ENCODE data around the gene OVCA2.

Gene OVCA2

DNA sequence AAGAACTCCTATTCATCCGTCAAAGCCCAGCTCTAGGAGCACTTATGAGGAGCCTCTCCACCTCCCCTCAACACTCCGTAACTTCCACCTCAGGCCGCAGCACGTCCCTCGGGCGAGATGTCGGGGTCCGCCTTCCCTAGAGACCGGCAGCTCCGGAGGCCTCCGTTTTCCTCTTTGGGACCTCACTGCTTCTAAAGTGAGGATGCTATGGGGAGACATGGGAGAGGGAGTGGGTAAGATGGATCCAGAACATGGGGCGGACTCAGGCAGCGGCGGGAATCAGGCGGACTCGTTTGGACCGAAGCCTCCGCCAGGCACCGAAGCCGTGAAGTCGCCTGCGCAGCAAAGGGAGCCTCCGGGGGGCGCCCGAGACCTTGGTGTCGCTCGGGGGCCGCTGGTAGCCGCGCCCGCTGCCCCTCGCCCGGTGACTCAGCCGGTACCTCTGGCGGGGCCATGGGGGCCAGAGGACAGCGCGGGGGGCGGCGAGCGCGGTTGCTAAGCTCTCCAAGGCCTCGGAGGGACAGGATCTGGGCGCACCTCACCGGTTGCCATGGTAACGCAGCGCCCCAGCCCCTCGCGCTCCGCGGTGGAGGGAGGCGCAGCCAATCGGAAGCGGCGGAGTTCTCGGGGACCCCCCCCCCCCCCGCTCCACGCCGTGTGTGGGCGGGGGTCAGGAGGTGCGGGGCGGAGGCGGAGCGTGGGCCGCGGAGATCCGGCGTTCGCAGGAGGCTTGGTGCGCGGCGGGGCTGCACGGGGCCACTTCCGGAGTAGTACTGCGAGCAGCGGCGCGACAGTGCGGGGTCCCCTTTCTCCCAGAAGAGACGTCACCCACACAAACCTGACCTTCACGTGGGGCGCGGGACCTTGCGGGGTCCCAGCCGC, 11.8 kb downstream of the OVCA2 start:
- Histone ChIP-seq H2AFZ (ENCODE audit: low read depth) (peak overlapping the region; percentile 49), H4K20me1 (ENCODE audit: insufficient read depth) (no peaks in the 10 kb centered on the region), H3K4me3 (IDR thresholded peaks at IDR 0.05; ENCODE audit: insufficient read depth, low read depth, low read length) (no peak overlapping the region), H3K36me3 (ENCODE audit: insufficient read depth) (no peaks in the 10 kb centered on the region), H3K27ac (no peak overlapping the region), H3K4me1 (ENCODE audit: low read depth, poor library complexity, severe bottlenecking) (no peaks in the 10 kb centered on the region), H3K4me2 (peak overlapping the region; percentile 76), H3K27me3 (ENCODE audit: insufficient read depth, low read depth) (peaks cover 7% of the 10 kb centered on the region; the same call in 1 of the 2 replicates), H3K79me2 (ENCODE audit: insufficient read depth, low read depth) (no peaks in the 10 kb centered on the region), H3K9ac (no peak overlapping the region)
- TF ChIP-seq, protein P1, sequence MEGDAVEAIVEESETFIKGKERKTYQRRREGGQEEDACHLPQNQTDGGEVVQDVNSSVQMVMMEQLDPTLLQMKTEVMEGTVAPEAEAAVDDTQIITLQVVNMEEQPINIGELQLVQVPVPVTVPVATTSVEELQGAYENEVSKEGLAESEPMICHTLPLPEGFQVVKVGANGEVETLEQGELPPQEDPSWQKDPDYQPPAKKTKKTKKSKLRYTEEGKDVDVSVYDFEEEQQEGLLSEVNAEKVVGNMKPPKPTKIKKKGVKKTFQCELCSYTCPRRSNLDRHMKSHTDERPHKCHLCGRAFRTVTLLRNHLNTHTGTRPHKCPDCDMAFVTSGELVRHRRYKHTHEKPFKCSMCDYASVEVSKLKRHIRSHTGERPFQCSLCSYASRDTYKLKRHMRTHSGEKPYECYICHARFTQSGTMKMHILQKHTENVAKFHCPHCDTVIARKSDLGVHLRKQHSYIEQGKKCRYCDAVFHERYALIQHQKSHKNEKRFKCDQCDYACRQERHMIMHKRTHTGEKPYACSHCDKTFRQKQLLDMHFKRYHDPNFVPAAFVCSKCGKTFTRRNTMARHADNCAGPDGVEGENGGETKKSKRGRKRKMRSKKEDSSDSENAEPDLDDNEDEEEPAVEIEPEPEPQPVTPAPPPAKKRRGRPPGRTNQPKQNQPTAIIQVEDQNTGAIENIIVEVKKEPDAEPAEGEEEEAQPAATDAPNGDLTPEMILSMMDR (conservative IDR thresholded peaks at IDR 0.05; ENCODE audit: low read depth, low read length) = peak; percentile 55

DNA sequence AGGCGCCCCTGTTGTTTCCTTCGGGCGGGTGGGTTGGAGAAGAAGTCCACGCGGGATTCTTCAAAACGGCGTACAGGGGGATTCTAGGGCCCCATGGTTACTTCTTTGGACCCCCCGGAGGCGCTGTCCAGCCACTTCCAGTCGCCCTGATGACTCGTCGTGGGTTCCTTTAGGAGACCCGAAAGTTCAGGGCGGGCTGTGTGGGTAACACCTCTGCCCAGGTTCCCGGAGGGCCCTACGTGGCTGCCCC, 12.4 kb downstream of the OVCA2 start:
- Histone ChIP-seq H3K4me1 (ENCODE audit: low read depth, poor library complexity, severe bottlenecking) (no peaks in the 10 kb centered on the region), H3K4me3 (IDR thresholded peaks at IDR 0.05; ENCODE audit: insufficient read depth, low read depth, low read length) (no peak overlapping the region), H3K4me2 (peak overlapping the region; percentile 76), H3K27ac (no peak overlapping the region), H4K20me1 (ENCODE audit: insufficient read depth) (no peaks in the 10 kb centered on the region), H3K79me2 (ENCODE audit: insufficient read depth, low read depth) (no peaks in the 10 kb centered on the region), H3K9ac (no peak overlapping the region), H3K27me3 (ENCODE audit: insufficient read depth, low read depth) (peaks cover 7% of the 10 kb centered on the region; the same call in 1 of the 2 replicates), H3K36me3 (ENCODE audit: insufficient read depth) (no peaks in the 10 kb centered on the region), H2AFZ (ENCODE audit: low read depth) (peak overlapping the region; percentile 49)
- TF ChIP-seq, protein P1 (conservative IDR thresholded peaks at IDR 0.05; ENCODE audit: low read depth, low read length) = no peak

DNA sequence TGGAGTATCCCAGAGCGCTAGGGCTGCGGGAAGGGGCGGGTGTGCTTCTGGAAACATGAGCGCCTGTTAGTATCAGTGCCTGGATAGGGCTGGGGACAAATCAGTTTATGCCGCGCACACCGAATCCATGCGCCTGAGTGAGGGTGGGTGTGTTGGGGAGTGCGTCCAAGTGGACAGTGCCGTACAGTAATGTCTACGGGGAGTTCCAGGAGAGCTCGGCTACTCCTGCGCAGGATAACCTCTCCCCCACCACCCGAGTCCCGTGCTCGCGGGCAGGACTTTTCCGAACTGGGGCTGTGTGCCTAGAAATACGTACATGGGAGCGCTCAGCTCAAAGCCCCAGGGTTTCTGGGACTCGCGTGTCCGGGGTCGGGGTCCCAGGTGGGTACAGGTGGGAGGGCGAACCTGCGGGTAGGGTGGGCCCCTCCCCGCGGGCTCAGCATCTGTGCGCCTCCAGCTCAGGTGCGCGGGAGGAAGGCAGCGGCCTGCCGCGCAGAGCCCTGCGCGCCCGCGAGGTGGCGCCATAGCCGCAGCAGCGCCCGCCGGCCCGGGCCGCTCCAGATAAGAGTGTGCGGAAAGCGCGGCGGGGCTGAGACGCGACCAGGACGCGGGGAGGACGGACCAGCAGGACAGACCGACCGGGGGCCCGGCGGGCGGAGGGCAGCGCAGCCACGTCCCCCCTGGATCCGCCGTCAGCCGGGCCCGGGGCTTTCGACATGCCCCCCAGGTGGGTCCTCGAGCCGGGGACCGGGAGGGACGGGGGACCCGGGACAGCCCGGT, 12.9 kb downstream of the OVCA2 start, which contains the start of gene HIC1:
HIC1 (plus strand) TSS at position 592 of the 780 bp plus-strand sequence. CDS start 1,588 bp downstream, outside the sequence.
- TF ChIP-seq, protein P1 (conservative IDR thresholded peaks at IDR 0.05; ENCODE audit: low read depth, low read length) = peak; percentile 63
- Histone ChIP-seq H3K36me3 (ENCODE audit: insufficient read depth) (no peaks in the 10 kb centered on the region), H4K20me1 (ENCODE audit: insufficient read depth) (no peaks in the 10 kb centered on the region), H3K4me1 (ENCODE audit: low read depth, poor library complexity, severe bottlenecking) (no peaks in the 10 kb centered on the region), H2AFZ (ENCODE audit: low read depth) (peak within 1 kb of the TSS; percentile 49), H3K79me2 (ENCODE audit: insufficient read depth, low read depth) (no peaks in the 10 kb centered on the region), H3K4me3 (IDR thresholded peaks at IDR 0.05; ENCODE audit: insufficient read depth, low read depth, low read length) (no peak within 1 kb of the TSS), H3K27me3 (ENCODE audit: insufficient read depth, low read depth) (peaks cover 7% of the 10 kb centered on the region; the same call in 1 of the 2 replicates), H3K4me2 (peak within 1 kb of the TSS; percentile 76), H3K27ac (no peak within 1 kb of the TSS), H3K9ac (peak within 1 kb of the TSS; percentile 52; the same call in 1 of the 2 replicates)

DNA sequence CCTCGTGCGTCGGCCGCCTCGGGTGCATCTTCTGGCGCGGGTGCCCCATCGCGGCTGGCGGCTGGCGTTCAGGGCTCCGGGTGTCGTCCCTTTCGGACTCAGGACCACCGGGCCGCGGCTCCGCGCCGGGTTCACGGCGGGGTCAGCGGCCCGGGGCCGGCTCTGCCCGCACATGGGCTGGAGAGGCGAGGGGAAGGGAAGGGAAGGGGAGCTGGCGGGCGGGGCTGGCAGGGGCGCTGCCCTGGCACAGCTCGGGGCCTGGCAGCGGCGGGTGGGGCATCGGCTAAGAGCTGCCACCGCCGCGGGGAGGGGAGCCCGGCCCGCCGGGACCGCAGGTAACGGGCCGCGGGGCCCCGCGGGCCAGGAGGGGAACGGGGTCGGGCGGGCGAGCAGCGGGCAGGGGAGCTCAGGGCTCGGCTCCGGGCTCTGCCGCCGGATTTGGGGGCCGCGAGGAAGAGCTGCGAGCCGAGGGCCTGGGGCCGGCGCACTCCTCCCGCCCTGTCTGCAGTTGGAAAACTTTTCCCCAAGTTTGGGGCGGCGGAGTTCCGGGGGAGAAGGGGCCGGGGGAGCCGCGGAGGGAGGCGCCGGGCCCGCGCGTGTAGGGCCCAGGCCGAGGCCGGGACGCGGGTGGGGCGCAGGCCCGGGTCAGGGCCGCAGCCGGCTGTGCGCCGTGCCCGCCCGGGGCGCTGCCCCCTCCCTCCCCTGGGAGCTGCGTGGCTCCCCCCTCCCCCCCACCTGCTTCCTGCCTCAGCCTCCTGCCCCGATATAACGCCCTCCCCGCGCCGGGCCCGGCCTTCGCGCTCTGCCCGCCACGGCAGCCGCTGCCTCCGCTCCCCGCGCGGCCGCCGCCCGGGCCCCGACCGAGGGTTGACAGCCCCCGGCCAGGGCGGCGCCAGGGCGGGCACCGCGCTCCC, 13.7 kb downstream of the OVCA2 start:
- TF ChIP-seq, protein P1 (conservative IDR thresholded peaks at IDR 0.05; ENCODE audit: low read depth, low read length) = no peak
- peak overlapping the region; percentile 47 for H2AFZ ChIP-seq (ENCODE audit: low read depth)

More for the DNA sequence above, 13.7 kb downstream of the OVCA2 start:
- no peak overlapping the region for H3K4me3 ChIP-seq (IDR thresholded peaks at IDR 0.05; ENCODE audit: insufficient read depth, low read depth, low read length)
- no peaks in the 10 kb centered on the region for H4K20me1 ChIP-seq (ENCODE audit: insufficient read depth)
- peaks cover 7% of the 10 kb centered on the region; the same call in 1 of the 2 replicates for H3K27me3 ChIP-seq (ENCODE audit: insufficient read depth, low read depth)
- no peaks in the 10 kb centered on the region for H3K79me2 ChIP-seq (ENCODE audit: insufficient read depth, low read depth)
- H3K36me3 ChIP-seq (ENCODE audit: insufficient read depth) = no peaks in the 10 kb centered on the region
- H3K27ac ChIP-seq = no peak overlapping the region
- peak overlapping the region; percentile 33; the same call in 1 of the 2 replicates for H3K4me2 ChIP-seq
- peak overlapping the region; percentile 52; the same call in 1 of the 2 replicates for H3K9ac ChIP-seq
- no peaks in the 10 kb centered on the region for H3K4me1 ChIP-seq (ENCODE audit: low read depth, poor library complexity, severe bottlenecking)

All from KMS-11 (cell line).